OCI-LY7 (cell line): ENCODE data around the gene AKAP17A. TPM values are rescaled to one million over a fixed set of nuclear protein-coding genes. Genes with fewer than 3 reads are reported as not detected.

Experiments
- BruUV-seq: library from RNA; stranded (reverse); fragments of 400-500 nt; replicated peaks from 2 replicates; lab custom pipeline; 2021; lab: Mats Ljungman, UMichigan
- CTCF ChIA-PET: fragments of 300-600 bp; sonication (Branson Sonifier 250); formaldehyde crosslinking; loops from one replicate; lab custom pipeline; 2022; ENCODE audit warnings: antibody characterized with exemption; ENCODE audit not compliant: unreplicated experiment; lab: Charles Lee
- POLR2A ChIA-PET: fragments of 300-600 bp; sonication (Branson Sonifier 250); formaldehyde crosslinking; loops from one replicate; lab custom pipeline; 2022; ENCODE audit warnings: antibody characterized with exemption; lab: Charles Lee
- DNase-seq: peaks from one replicate; pipeline ENCODE4 v3.0.0-alpha.2; 2015; ENCODE audit warnings: low spot score
- H2AFZ ChIP-seq: fragments of 200-600 bp; sonication (generic), shearing (Covaris generic); 2 replicates; pipeline ENCODE4 v1.6.1; 2014; ENCODE audit warnings: mild to moderate bottlenecking, antibody characterized with exemption, low read length, moderate library complexity
- H3K27ac ChIP-seq: fragments of 200-600 bp; sonication (generic); 2 replicates; pipeline ENCODE4 v1.5.1; 2014; ENCODE audit warnings: mixed run types, low read depth, mild to moderate bottlenecking, moderate library complexity, low read length, inconsistent platforms; ENCODE audit not compliant: poor library complexity, severe bottlenecking
- H3K36me3 ChIP-seq: fragments of 200-600 bp; sonication (generic); 2 replicates; pipeline ENCODE4 v1.6.1; 2014; ENCODE audit warnings: mild to moderate bottlenecking, antibody characterized with exemption, low read length, moderate library complexity, mixed read lengths; ENCODE audit not compliant: insufficient read depth
- H3K4me1 ChIP-seq: fragments of 200-600 bp; sonication (generic); 2 replicates; pipeline ENCODE4 v1.5.1; 2014; ENCODE audit warnings: mild to moderate bottlenecking, low read length; ENCODE audit not compliant: insufficient read depth, poor library complexity, severe bottlenecking
- H3K4me2 ChIP-seq: fragments of 200-600 bp; sonication (generic); 2 replicates; pipeline ENCODE4 v1.6.1; 2014; ENCODE audit warnings: mild to moderate bottlenecking, low read length
- H3K4me3 ChIP-seq: fragments of 200-600 bp; sonication (generic); 2 replicates; pipeline ENCODE4 v1.5.1; 2014; ENCODE audit warnings: mild to moderate bottlenecking, low read depth, low read length; ENCODE audit not compliant: poor library complexity, severe bottlenecking
- H3K79me2 ChIP-seq: fragments of 200-600 bp; sonication (generic); 2 replicates; pipeline ENCODE4 v1.6.1; 2016; ENCODE audit warnings: low read depth, mild to moderate bottlenecking, low read length, moderate library complexity, mixed read lengths; ENCODE audit not compliant: insufficient read depth
- H3K9me2 ChIP-seq: fragments of 200-600 bp; sonication (generic); 2 replicates; pipeline ENCODE4 v1.6.1; 2016; ENCODE audit warnings: mild to moderate bottlenecking, low read length, mixed read lengths; ENCODE audit not compliant: insufficient read depth
- H3K9me3 ChIP-seq: fragments of 200-600 bp; sonication (generic); 2 replicates; pipeline ENCODE4 v1.6.1; 2014; ENCODE audit warnings: mild to moderate bottlenecking, mixed run types, low read length, mixed read lengths
- H4K20me1 ChIP-seq: fragments of 200-600 bp; sonication (generic); 2 replicates; pipeline ENCODE4 v1.6.1; 2014; ENCODE audit warnings: mild to moderate bottlenecking, antibody characterized with exemption, low read length, moderate library complexity, mixed read lengths; ENCODE audit not compliant: insufficient read depth
- CTCF ChIP-seq: fragments of 200-600 bp; sonication (generic); conservative IDR thresholded peaks from 2 replicates; pipeline ENCODE4 v1.5.1; 2014; ENCODE audit warnings: mild to moderate bottlenecking, antibody characterized with exemption, low read length, moderate library complexity, mixed read lengths
- EZH2phosphoT487 ChIP-seq: fragments of 200-600 bp; sonication (generic); IDR thresholded peaks from 2 replicates; pipeline ENCODE4 v1.6.1; 2018; ENCODE audit warnings: low read depth, borderline replicate concordance, mild to moderate bottlenecking, mixed run types, antibody characterized with exemption, low read length, moderate library complexity, mixed read lengths
- intact Hi-C: fragments of 100-400 bp; cut with micrococcal nuclease; formaldehyde crosslinking; loops from one replicate; pipeline ENCODE4 v1.10.0; 2022; ENCODE audit not compliant: unreplicated experiment
- total RNA-seq, 2 experiments: library from RNA; depleted of rRNA in 1 of 2; stranded (reverse); fragments of >200 nt in 1 of 2; shearing (Covaris generic) in 1 of 2; gene quantifications; 2 replicates each; pipeline ENCODE4 v1.2.3, GENCODE V29; 2014 to 2022

AKAP17A gene
- total RNA-seq, 2 experiments from 2014 or later, result 64.2 to 64.9 TPM

- no peaks in the 10 kb centered on the region for H4K20me1 ChIP-seq
- POLR2A ChIA-PET, result no interaction called here
- no TSS peak for BruUV-seq
- no peak overlapping the region for H3K27ac ChIP-seq
- no peaks in the 10 kb centered on the region for H3K9me2 ChIP-seq
- no peak for DNase-seq
- no peak overlapping the region for H2AFZ ChIP-seq
- intact Hi-C loops, result no loop called here
- H3K4me3 ChIP-seq, result no peak overlapping the region
- H3K4me2 ChIP-seq, result no peak overlapping the region
- H3K9me3 ChIP-seq, result no peaks in the 10 kb centered on the region
- H3K36me3 ChIP-seq, result peaks cover 11% of the 10 kb centered on the region
- no peaks in the 10 kb centered on the region for H3K4me1 ChIP-seq
- no peak for TF ChIP-seq CTCF
- TF ChIP-seq EZH2phosphoT487, result no peak
- H3K79me2 ChIP-seq, result no peaks in the 10 kb centered on the region
- CTCF ChIA-PET, result no interaction called here
Measured at GRCh38 chrX:1610166-1610565, 18.8 kb downstream of the AKAP17A start.

GRCh38 chrX:1610736-1611135, 19.3 kb downstream of the AKAP17A start:
- H3K4me3 ChIP-seq, result no peak overlapping the region
- H3K9me3 ChIP-seq, result no peaks in the 10 kb centered on the region
- H3K79me2 ChIP-seq, result no peaks in the 10 kb centered on the region
- no peak overlapping the region for H2AFZ ChIP-seq
- H3K36me3 ChIP-seq, result peaks cover 7% of the 10 kb centered on the region; the same call in 1 of the 2 replicates
- H4K20me1 ChIP-seq, result no peaks in the 10 kb centered on the region
- H3K4me2 ChIP-seq, result no peak overlapping the region
- CTCF ChIA-PET, result no interaction called here
- POLR2A ChIA-PET, result no interaction called here
- no peak for DNase-seq
- BruUV-seq, result no TSS peak
- no peak overlapping the region for H3K27ac ChIP-seq
- no peak for TF ChIP-seq CTCF
- intact Hi-C loops, result no loop called here
- H3K4me1 ChIP-seq, result no peaks in the 10 kb centered on the region
- no peaks in the 10 kb centered on the region for H3K9me2 ChIP-seq

- ChIA-PET POLR2A (no interaction called here), CTCF (no interaction called here)
- H4K20me1 ChIP-seq, result no peaks in the 10 kb centered on the region
- no peak for DNase-seq
- intact Hi-C loops, result no loop called here
- no peaks in the 10 kb centered on the region for H3K36me3 ChIP-seq
- no peaks in the 10 kb centered on the region for H3K9me2 ChIP-seq
- BruUV-seq, result no TSS peak
- H3K27ac ChIP-seq, result no peak overlapping the region
- H3K4me1 ChIP-seq, result no peaks in the 10 kb centered on the region
- no peak overlapping the region for H3K4me2 ChIP-seq
- H3K9me3 ChIP-seq, result no peaks in the 10 kb centered on the region
- H3K4me3 ChIP-seq, result no peak overlapping the region
- H3K79me2 ChIP-seq, result no peaks in the 10 kb centered on the region
- no peak overlapping the region for H2AFZ ChIP-seq
- TF ChIP-seq CTCF (no peak), EZH2phosphoT487 (no peak)
Measured at GRCh38 chrX:1612641-1613286, 21.4 kb downstream of the AKAP17A start.
